Esophagus muscularis mucosa (tissue), 4 donors: Measurements from ENCODE around the gene SPNS3. TPM values are rescaled to one million over a fixed set of nuclear protein-coding genes. Genes with fewer than 3 reads are reported as not detected.

Source experiments
- DNase-seq: peaks from one replicate; pipeline ENCODE4 v3.0.0-alpha.2; 2017; ENCODE audit errors: extremely low spot score
- H3K27ac ChIP-seq, 4 donors: fragments of 200-600 bp; sonication (generic); replicated peaks in 1 of 4; 1 replicate in 3 of 4; 2 replicates in 1 of 4; pipeline ENCODE4 v1.5.1; 2016 to 2019; ENCODE audit warnings: mild to moderate bottlenecking in 1 of 4
- H3K27me3 ChIP-seq, 4 donors: fragments of 200-600 bp; sonication (generic); one replicate each; pipeline versions ENCODE4 v1.5.1 to v1.6.0; 2016 to 2019
- H3K36me3 ChIP-seq, 4 donors: fragments of 200-600 bp; sonication (generic); one replicate each; pipeline ENCODE4 v1.5.1; 2016 to 2019
- H3K4me1 ChIP-seq, 4 donors: fragments of 200-600 bp; sonication (generic); one replicate each; pipeline ENCODE4 v1.5.1; 2016 to 2019
- H3K4me3 ChIP-seq, 4 donors: fragments of 200-600 bp; sonication (generic); 1 replicate in 2 of 4; 2 replicates in 2 of 4; pipeline ENCODE4 v1.5.1; 2016 to 2019; ENCODE audit warnings: mild to moderate bottlenecking in 4 of 4, moderate library complexity in 1 of 4
- H3K9me3 ChIP-seq, 4 donors: fragments of 200-600 bp; sonication (generic); 1 replicate in 3 of 4; 2 replicates in 1 of 4; pipeline ENCODE4 v1.5.1; 2016 to 2019
- EP300 ChIP-seq: sonication (generic); formaldehyde crosslinking; IDR thresholded peaks from one replicate; pipeline ENCODE4 v1.6.1; 2017; ENCODE audit warnings: antibody characterized with exemption
- POLR2A ChIP-seq: fragments of 450-650 bp; IDR thresholded peaks from one replicate; pipeline ENCODE4 v1.6.1; 2017; ENCODE audit warnings: antibody characterized with exemption, moderate library complexity, mild to moderate bottlenecking, low read depth
- POLR2AphosphoS5 ChIP-seq, 2 donors: sonication (generic); formaldehyde crosslinking; IDR thresholded peaks; one replicate each; pipeline ENCODE4 v1.6.1; 2017; ENCODE audit warnings: antibody characterized with exemption in 2 of 2
- WGBS: methylation state at CpG from one replicate; pipeline ENCODE4 v1.1.5; 2018; 5-methylcytosine and 5-hydroxymethylcytosine counted together
- intact Hi-C: fragments of 100-400 bp; cut with DNase I; formaldehyde crosslinking; loops from one replicate; pipeline ENCODE4 v1.15.1; 2023
- total RNA-seq, 4 donors: library from RNA; depleted of rRNA; stranded (reverse); fragments of >200 nt; gene quantifications; one replicate each; pipeline versions ENCODE4 v1.1.0 to v1.2.1, GENCODE V29; 2016
- TF ChIP-seq, protein P1 (sequence below), 3 experiments: fragments of 200-600 bp in 2 of 3; fragments of 450-650 bp in 1 of 3; sonication (generic) in 2 of 3; IDR thresholded peaks; one replicate each; pipeline ENCODE4 v1.5.1; 2017 to 2019; ENCODE audit warnings: antibody characterized with exemption in 3 of 3, mild to moderate bottlenecking in 2 of 3, moderate library complexity in 1 of 3

The SPNS3 gene
- total RNA-seq, 4 donors from 2014 or later = 0.17 TPM; not detected in 3

DNA sequence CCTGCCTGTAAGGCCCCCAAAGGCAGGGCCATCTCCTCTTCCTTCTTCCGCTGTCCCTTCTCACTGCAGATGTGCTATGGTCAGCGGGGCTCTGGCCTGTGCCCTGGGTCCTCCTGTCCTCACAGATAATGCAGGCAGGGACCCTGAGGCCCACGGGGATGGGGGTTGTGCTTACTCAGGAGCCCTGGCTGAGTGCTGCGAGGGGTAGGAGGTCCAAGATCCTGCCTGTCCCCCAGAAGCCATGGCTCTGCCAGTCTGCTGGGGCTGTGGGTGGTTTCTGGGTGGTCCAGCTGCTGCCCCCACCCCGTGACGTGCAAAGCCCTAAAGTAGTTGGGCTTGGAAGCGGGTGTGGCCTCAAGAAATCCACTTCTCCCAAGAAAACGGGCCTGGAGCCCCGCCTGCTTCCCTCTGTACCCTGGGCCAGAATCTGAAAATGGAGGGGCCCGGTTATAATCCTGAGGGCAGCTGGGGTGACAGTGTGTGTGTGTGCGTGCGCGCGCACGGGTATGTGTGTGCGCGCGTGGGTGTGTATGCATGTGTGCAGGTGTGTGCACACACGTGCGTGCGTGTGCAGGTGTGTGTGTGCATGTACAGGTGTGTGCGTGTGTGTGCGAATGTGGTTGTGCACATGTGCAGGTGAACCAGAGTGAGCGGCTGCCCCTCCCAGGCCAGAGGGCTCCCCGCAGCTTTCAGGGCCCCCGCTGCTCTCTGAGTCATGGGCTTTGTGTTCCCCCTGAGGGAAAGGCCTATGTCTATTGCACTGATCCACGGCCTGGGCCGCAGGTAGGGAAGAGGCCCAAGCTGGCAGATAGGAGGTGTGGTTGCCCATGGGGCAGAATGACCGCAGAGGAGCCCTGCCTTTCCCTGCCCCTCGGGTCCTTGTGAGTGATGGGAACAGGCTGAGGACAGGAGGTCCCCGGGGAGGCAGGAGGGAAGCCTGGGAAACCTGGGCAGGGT lies 78.7 kb downstream of the SPNS3 start:
- Histone ChIP-seq H3K4me1 (peaks cover 18 to 52% (median 39%) of the 10 kb centered on the region in 4 donors), H3K36me3 (peaks cover 0 to 6% (median 0%) of the 10 kb centered on the region in 4 donors), H3K9me3 (no peaks in the 10 kb centered on the region), H3K27me3 (no peaks in the 10 kb centered on the region), H3K27ac (peak overlapping the region in 2 of 4 donors; percentile 5 to 35), H3K4me3 (no peak overlapping the region)
- TF ChIP-seq, protein P1, sequence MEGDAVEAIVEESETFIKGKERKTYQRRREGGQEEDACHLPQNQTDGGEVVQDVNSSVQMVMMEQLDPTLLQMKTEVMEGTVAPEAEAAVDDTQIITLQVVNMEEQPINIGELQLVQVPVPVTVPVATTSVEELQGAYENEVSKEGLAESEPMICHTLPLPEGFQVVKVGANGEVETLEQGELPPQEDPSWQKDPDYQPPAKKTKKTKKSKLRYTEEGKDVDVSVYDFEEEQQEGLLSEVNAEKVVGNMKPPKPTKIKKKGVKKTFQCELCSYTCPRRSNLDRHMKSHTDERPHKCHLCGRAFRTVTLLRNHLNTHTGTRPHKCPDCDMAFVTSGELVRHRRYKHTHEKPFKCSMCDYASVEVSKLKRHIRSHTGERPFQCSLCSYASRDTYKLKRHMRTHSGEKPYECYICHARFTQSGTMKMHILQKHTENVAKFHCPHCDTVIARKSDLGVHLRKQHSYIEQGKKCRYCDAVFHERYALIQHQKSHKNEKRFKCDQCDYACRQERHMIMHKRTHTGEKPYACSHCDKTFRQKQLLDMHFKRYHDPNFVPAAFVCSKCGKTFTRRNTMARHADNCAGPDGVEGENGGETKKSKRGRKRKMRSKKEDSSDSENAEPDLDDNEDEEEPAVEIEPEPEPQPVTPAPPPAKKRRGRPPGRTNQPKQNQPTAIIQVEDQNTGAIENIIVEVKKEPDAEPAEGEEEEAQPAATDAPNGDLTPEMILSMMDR (IDR thresholded peaks at IDR 0.05) = no peak
- TF ChIP-seq POLR2AphosphoS5 (IDR thresholded peaks at IDR 0.05) (no peak), EP300 (no peak), POLR2A (no peak)
- WGBS = 93% methylated on average over 30 of the region's 31 CpGs
- DNase-seq = no peak
- intact Hi-C loops = no loop called here

DNA sequence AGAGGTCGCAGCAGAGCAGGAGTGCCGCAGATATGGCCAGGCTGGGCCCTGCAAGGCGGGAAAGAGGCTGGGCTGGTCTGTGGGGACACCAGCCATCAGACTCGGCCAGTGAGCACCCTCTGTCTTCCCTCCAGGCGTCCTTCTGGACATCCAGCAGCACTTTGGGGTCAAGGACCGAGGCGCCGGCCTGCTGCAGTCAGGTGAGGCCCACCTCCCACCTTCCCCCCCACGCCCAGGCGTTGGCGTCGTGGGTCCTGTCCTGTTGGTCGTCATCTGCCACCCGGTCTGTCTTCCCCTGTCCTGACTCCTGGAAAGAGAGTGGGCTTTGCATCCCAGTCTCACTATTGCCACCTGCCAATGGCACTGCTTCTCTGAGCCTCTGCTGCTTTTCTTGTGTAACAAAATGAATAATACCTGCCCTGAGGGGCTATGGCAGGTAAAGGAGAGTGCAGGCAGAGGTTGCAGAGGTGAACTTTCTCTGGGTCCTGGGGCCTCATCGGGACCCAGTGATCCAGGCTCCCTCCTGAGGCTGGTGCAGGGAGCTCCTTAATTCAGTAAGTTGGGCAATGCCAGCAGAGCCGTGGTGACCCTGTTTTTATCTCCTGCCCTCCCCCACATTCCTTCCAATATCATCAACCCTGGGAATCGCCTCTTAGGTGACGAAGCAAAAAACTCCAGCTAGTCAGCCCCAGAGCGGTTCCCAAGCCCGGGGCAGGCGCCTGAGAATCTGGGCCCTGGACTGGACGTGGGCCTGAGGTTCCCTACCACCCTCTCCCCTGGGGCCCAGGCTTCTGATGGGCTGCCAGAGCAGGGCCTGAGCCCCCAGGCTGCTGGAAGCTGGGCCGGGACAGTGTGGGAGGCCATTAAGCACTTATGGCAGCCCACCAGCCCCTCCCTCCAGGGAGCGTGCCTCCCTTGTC lies 79.6 kb downstream of the SPNS3 start:
- peaks cover 18 to 42% (median 37%) of the 10 kb centered on the region in 4 donors for H3K4me1 ChIP-seq
- H3K9me3 ChIP-seq = no peaks in the 10 kb centered on the region
- H3K36me3 ChIP-seq = peaks cover 0 to 6% (median 0%) of the 10 kb centered on the region in 4 donors
- H3K4me3 ChIP-seq = no peak overlapping the region
- 88% methylated on average over 20 of the region's 24 CpGs for WGBS
- H3K27me3 ChIP-seq = no peaks in the 10 kb centered on the region
- no peak for DNase-seq
- TF ChIP-seq EP300 (no peak), POLR2A (no peak), POLR2AphosphoS5 (IDR thresholded peaks at IDR 0.05) (no peak)
- TF ChIP-seq, protein P1 (IDR thresholded peaks at IDR 0.05) = no peak
- peak overlapping the region in 2 of 4 donors; percentile 27 to 42 for H3K27ac ChIP-seq
- intact Hi-C loops = no loop called here

DNA sequence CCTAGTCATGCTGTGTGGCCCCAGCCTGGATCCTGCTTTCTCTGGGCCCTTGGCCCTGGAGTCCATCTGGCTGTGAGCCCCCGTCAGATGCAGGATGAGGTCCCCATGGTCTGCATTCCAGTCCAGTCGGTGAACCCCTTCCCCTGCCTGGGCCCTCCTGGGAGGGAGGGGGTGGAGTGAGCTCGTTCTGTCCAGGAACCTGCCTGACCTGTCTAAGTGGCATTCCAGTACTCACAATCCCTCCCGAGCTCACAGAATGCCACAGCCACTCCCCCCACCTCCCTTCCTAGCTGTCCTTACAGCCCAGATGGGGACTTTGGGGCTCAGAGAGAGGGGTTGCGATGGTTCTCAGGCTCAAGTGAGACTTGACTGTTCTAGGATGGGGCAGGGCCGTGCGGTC lies 80.5 kb downstream of the SPNS3 start:
- H3K4me3 ChIP-seq = no peak overlapping the region
- no peak for DNase-seq
- peak overlapping the region in 2 of 4 donors; percentile 27 to 42 for H3K27ac ChIP-seq
- WGBS = 75% methylated on average over 5 of the region's 7 CpGs
- intact Hi-C loops = no loop called here
- H3K4me1 ChIP-seq = peaks cover 18 to 41% (median 36%) of the 10 kb centered on the region in 4 donors
- TF ChIP-seq EP300 (no peak), POLR2AphosphoS5 (IDR thresholded peaks at IDR 0.05) (no peak), POLR2A (no peak)
- TF ChIP-seq, protein P1 (IDR thresholded peaks at IDR 0.05) = no peak
- H3K36me3 ChIP-seq = peaks cover 0 to 6% (median 0%) of the 10 kb centered on the region in 4 donors
- H3K9me3 ChIP-seq = no peaks in the 10 kb centered on the region
- H3K27me3 ChIP-seq = no peaks in the 10 kb centered on the region

GRCh38 chr17:4514779-4515178 lies 81.0 kb downstream of the SPNS3 start:
- WGBS = 88% methylated on average over 4 of the region's 11 CpGs
- peaks cover 15 to 40% (median 34%) of the 10 kb centered on the region in 4 donors for H3K4me1 ChIP-seq
- no peaks in the 10 kb centered on the region for H3K9me3 ChIP-seq
- H3K36me3 ChIP-seq = peaks cover 0 to 6% (median 0%) of the 10 kb centered on the region in 4 donors
- no peak for DNase-seq
- intact Hi-C loops = no loop called here
- no peaks in the 10 kb centered on the region for H3K27me3 ChIP-seq
- TF ChIP-seq EP300 (no peak), POLR2AphosphoS5 (IDR thresholded peaks at IDR 0.05) (no peak), POLR2A (no peak)
- TF ChIP-seq, protein P1 (IDR thresholded peaks at IDR 0.05) = no peak
- no peak overlapping the region for H3K4me3 ChIP-seq
- H3K27ac ChIP-seq = peak overlapping the region in 1 of 4 donors; percentile 36
